CD4-positive, alpha-beta T cell treated with Interleukin-1 beta for 1 hour (primary cell): ENCODE measurements around the gene SEMA6C.
"Not testable (repeated sequence)": the region's sequence is repeated elsewhere in the genome, so short reads cannot be mapped to it uniquely, and the experiment has no call there.

ENCODE experiments used
- DNase-seq, 2 donors: peaks; one replicate each; pipeline ENCODE4 v3.0.0-alpha.2; 2020 to 2022

The SEMA6C gene, protein sequence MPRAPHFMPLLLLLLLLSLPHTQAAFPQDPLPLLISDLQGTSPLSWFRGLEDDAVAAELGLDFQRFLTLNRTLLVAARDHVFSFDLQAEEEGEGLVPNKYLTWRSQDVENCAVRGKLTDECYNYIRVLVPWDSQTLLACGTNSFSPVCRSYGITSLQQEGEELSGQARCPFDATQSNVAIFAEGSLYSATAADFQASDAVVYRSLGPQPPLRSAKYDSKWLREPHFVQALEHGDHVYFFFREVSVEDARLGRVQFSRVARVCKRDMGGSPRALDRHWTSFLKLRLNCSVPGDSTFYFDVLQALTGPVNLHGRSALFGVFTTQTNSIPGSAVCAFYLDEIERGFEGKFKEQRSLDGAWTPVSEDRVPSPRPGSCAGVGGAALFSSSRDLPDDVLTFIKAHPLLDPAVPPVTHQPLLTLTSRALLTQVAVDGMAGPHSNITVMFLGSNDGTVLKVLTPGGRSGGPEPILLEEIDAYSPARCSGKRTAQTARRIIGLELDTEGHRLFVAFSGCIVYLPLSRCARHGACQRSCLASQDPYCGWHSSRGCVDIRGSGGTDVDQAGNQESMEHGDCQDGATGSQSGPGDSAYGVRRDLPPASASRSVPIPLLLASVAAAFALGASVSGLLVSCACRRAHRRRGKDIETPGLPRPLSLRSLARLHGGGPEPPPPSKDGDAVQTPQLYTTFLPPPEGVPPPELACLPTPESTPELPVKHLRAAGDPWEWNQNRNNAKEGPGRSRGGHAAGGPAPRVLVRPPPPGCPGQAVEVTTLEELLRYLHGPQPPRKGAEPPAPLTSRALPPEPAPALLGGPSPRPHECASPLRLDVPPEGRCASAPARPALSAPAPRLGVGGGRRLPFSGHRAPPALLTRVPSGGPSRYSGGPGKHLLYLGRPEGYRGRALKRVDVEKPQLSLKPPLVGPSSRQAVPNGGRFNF

DNA sequence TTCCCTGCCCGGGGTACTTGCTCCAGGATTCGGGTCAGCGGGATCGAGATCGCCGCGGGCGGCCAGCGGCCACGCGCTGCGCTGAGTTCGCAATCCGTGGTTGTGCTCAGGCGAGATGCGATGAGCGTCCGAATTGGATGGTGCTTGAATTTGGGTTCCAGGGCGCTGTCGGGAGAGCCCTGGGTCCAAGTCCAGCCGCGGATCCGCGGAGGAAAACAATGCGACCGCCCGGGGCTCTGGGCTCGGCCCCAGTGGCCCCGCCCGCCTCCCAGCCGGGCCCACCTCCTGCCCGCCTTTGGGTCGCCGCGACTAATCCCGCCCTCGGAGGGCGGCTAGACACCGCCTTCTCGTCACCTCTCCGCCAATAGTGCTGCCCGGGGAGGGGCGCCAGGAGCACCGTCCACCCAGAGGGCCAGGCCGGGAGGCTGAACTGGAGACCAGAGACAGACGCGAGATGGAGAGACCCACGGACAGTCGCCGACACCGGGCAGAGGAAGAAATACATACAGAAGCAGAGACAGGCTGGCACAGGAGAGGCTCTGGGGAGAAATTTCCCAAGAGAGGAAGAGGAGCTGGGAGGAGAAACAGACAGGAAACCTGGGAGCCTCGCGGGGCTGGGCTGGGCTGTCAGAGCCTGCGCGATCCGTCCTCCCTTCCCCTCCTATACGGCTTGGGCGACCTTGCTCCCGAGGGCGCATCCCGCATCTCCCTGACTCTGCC is at the start of gene SEMA6C:
Gene SEMA6C, minus strand, starts transcription at position 220 of the 720 bp plus-strand sequence. CDS start 4,010 bp downstream, outside the sequence.
- peak; percentile 86 to 87 for DNase-seq

DNA sequence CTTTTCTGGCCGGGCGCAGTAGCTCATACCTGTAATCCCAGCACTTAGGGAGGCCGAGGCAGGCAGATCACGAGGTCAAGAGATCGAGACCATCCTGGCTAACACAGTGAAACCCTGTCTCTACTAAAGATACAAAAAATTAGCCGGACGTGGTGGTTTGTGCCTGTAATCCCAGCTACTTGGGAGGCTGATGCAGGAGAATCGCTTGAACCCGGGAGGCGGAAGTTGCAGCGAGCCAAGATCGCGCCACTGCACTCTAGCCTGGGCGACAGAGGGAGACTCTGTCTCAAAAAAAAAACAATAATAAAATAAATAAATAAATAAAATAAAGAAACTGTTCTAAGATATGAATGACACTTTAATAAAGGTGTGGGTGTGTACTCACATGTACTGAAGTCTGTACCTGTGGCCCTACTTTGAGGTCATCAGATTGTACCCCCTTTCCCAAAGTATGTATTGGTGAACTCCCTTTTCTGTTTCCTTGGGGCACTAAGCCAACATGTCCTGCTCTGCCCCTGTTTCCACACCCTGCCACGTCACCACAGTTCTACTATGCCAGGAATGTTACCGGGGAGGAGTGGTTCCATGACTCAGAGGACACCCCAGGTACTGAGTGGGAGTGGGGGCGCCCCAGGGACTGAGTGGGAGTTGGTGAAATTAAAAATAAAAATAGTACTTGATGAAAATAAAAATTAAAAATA is 48.6 kb upstream of the SEMA6C start:
- DNase-seq: not testable (repeated sequence)

- DNase-seq: no peak
These were observed 47.4 kb upstream of the SEMA6C start for GRCh38 chr1:151193856-151194255.

DNA sequence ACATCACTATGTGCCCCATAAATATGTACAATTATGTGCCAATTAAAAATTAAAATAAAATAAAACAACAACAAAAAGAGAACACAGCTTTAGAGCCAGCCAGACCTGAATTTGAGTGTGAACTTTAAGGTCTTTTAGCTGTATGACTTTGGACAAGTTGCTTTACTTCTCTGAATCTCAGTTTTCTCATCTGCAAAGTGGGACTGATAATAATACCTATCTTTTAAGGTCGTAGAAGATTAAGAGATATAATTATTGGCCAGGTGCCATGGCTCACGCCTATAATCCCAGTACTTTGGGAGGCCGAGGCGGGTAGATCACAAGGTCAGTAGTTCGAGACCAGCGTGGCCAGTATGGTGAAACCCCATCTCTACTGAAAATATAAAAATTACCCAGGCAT is 46.9 kb upstream of the SEMA6C start:
- no peak for DNase-seq

GRCh38 chr1:151192047-151192446 is 45.6 kb upstream of the SEMA6C start:
- no peak for DNase-seq

DNA sequence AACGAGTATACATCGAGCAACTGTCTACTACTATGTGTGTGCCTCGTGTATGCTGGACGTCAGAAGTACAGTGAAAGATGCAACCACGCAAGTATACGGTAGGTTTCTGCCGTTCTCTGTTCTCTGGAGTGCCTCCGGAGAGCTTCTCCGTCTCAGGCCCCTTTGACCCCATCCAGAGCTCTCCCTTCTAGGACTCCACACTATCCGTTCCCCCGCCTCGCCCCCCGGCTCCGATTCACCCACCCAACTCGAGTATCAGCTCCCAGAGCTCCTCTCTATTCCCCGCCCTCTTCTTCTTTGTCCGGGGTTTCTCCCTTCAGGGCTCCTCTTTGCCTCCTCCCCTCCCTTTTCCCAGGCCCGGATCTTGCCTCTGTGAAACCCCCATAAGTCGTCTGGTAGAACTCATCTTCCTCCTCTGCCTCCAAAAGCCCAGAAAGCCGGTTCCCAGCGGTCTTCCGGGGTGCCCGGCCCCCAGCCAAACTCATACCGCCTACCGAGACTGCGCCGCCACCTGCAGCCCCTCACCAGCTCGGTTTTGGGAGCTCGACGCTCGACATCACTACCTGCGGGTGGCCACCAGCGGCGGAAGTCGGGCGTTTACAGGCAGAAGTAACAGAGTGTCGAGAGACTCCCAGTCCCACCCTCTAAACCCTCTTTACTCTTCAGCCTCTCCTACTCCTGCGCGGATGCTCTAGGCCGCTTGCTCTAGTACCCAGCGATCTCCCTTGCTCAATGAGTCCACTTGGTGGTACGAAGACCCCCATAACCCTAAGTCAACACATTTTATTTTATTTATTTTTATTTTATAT is 43.4 kb upstream of the SEMA6C start, which contains the start of gene VPS72:
Gene VPS72, minus strand, starts transcription at position 561 of the 809 bp plus-strand sequence. Its CDS starts 76 bp downstream, at position 485.
- DNase-seq: peak; percentile 85 to 86

DNA sequence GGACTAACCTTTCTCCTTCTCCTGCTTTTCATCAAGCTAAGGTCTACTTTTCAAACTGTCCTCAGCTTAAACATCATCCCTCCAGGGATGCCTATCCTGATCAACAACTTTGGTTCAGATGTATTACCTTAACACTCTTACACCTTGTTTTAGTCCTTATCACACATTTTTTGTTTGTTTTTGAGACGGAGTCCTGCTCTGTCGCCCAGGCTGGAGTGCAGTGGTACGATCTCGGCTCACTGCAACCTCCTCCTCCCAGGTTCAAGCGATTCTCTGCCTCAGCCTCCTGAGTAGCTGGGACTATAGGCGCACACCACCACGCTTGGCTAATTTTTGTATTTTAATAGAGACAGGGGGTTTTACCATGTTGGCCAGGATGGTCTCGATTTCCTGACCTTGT is 42.2 kb upstream of the SEMA6C start:
- not testable (repeated sequence) for DNase-seq

DNA sequence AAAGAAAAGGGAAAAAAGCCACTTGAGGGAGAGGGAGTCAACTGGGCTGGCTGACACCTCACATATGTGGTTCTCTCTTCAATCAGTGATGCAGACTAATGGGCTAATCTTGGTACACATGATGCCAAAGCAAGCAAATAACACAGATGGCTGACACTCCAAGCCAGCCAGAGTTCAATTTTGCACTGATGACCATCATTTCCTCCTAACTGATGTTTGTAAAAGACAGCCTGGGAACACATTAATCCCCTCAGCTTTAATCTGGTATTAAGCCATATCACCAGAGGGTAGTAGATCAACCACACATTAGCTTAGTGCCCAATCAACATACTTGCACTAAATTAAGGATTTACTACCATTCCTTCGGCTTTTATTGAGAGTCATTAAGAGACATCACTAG is 40.8 kb upstream of the SEMA6C start:
- no peak for DNase-seq

- no peak for DNase-seq
These were observed 37.8 kb upstream of the SEMA6C start for GRCh38 chr1:151184211-151184610.

DNA sequence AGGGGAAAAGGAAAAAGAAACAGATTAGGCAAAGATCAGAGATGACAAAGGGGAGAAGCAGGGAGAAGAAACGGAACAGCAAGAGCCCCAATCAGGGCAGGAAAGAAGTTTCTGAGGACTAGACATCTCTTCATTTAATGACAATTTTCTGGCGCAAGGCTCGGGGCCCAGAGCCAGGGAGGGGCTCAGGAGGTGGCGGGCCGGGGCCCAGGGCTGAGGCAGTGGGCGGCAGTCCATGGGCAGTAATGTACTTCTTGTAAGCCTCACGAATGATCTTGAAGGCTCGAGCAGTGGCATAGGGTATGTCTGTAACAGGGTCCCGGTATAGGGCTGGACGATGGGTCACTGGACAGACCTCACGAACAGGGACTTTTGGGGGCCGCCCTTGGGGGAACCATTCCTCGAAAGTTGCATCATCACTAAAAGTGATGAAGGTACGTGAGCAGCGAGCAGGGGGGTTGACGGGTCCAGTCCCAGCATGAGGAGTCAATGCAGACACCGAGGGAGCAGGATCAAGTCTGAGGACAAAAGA is 30.1 kb upstream of the SEMA6C start:
- DNase-seq: no peak

GRCh38 chr1:151175863-151176262 is 29.4 kb upstream of the SEMA6C start, which contains the start of gene TMOD4:
TSS of gene TMOD4 (minus strand) at chr1:151175981. CDS start at chr1:151174875, 1,106 bp downstream.
- no peak for DNase-seq

DNA sequence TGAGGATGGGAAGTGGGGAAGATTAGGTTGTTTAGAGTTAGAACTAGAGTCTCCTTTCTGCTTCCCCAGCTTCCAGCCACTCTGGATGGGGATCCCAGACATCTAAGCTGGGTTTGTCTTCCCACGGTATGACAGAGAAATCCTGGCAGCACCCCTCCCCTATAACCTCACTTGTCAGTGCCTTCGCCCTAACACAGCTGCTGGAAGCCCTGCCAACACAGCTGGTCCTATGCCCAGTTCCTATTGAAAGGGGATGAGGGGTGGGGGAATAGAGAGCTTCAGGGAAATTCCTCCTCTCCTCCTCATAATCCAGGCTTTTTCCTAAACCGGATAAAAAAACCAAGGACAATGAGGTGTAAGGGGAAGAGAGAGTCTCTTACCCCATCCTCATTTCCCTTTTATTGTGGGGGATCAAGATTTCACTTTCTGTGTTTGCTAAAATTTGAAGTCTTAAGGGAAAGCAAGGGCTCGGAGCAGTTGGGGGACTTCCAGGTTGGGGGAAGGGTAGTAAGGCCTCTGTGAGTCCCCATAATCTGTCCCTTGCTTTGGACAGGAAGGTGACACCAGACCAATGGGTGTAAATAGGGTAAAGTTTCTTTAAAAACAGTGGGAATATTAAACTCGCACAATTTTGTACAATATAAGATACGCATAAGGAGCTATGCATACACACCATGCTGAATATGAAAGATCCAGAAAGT is 28.8 kb upstream of the SEMA6C start:
- no peak for DNase-seq

- no peak for DNase-seq
These were observed 24.8 kb upstream of the SEMA6C start for GRCh38 chr1:151171190-151171589.

DNA sequence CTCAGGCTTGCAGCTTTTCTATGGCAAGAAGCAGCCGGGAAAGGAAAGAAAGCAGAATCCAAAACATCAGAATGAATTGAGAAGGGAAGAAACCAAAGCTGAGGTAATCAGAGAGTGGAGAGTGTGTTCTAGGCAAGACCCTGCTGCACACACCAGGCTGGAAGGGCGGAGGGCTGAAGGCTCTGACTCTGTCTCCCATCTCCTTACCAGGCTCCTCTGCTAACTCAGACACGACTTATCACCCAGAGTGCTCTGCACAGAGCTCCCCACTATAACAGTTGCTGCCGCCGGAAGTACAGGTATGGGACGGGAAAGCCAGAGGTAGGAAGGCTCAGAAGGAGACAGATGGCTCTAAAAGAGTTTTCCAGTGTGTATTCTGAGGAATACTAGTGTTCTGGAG is 20.7 kb upstream of the SEMA6C start:
- DNase-seq: no peak

DNA sequence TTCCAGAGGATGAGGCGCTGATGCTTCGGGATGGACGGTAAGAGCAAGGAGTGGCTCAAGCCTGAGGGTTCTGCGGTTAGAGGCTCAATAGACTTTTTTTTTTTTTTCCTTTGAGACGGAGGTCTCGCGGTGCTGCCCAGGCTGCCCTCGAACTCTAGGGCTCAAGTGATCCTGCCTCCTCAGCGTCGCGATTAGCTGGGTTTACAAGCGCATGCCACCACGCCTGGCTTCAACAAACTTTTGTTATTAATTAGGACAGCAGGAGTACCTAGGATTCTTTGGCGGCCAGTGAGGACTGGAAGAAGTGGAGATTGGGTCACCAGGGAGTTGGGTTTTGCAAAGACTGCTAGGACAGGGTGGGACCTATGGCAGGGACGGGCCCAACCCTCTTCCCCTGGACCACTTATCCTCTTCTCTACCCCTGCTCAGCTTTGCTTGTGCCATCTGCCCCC is 20.1 kb upstream of the SEMA6C start:
- no peak for DNase-seq

GRCh38 chr1:151165738-151166504 is 19.5 kb upstream of the SEMA6C start, which contains the start of the genes LYSMD1 and SCNM1:
TSS of gene LYSMD1 (minus strand) at chr1:151165902. CDS start at chr1:151165258, 644 bp downstream.
TSS of gene SCNM1 (plus strand) at chr1:151166144. CDS start at chr1:151166153, 9 bp downstream.
- DNase-seq: peak; percentile 97 to 98

DNA sequence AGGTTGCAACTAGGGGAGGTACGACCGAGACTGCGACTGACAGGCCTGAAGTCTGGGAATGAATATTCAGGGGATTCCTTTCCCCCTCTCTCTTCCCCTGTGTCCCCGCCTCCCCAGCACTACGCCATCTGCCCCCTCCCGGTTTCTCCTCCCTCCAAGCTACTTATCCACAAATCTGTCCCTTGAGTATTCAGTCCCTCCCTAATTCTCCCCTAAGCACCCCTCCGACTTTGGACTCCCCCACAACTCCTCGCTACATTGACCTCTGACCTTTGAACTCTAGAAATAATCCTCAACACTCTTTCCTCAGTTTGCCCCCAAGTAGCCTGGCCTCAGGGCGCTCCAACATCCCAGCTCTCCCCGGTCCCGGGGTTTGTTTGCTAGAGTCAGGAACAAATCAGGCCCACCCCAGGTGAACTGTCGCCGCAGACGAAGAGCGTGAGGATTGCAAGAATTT is 18.9 kb upstream of the SEMA6C start:
- DNase-seq: no peak

- no peak for DNase-seq
These were observed 18.4 kb upstream of the SEMA6C start for GRCh38 chr1:151164732-151165280.

DNA sequence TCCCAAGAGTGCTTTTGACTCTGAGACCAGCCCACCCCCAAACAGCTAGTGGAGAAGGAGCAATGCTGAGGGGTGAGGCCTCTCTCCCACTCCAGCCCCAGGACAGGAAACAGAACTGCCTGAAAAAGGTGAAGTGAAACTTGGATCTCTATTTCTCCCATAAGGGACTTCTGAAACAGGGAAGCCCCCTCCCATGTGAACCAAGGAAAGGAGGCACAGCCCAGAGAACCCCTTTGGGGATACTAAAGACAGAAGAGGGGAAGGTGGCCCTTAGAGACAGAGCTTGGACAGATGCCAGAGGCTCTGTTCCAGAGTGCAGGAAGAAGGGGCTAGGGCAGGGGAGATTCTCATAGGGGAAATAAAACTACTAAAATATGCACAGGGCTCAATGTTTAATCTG is 12.9 kb upstream of the SEMA6C start:
- no peak for DNase-seq
